Endothelial cell of umbilical vein (primary cell): ENCODE results near the gene STARD3NL. TPM values are rescaled to one million over a fixed set of nuclear protein-coding genes. Genes with fewer than 3 reads are reported as not detected.

Experiments used
- BruUV-seq: library from RNA; stranded (reverse); fragments of 400-500 nt; replicated peaks from 2 replicates; lab custom pipeline; 2021; lab: Mats Ljungman, UMichigan
- CTCF ChIA-PET: fragments of 300-600, 350-600 bp; sonication (Branson Sonifier 250); formaldehyde crosslinking; loops from one replicate; lab custom pipeline; 2021; ENCODE audit warnings: antibody characterized with exemption, inconsistent platforms; lab: Charles Lee
- POLR2A ChIA-PET: fragments of 300-600, 350-600 bp; sonication (Branson Sonifier 250); formaldehyde crosslinking; loops from one replicate; lab custom pipeline; 2021; ENCODE audit warnings: antibody characterized with exemption, inconsistent platforms; lab: Charles Lee
- DNase-seq: peaks from one replicate; pipeline ENCODE4 v3.0.0-alpha.2; 2011; ENCODE audit warnings: low read depth, low spot score
- FAIRE-seq: peaks from 2 replicates; lab custom pipeline; 2011; peaks lifted over from hg19 to GRCh38; lab: Jason Lieb, UNC
- H2AFZ ChIP-seq: 2 replicates; pipeline ENCODE4 v1.6.0; 2012; ENCODE audit warnings: low read depth, low read length, control low read depth, inconsistent platforms
- H3K27ac ChIP-seq: 2 replicates; pipeline ENCODE4 v1.5.1; 2011; ENCODE audit warnings: low read depth, mild to moderate bottlenecking, control low read depth, low read length, moderate library complexity; ENCODE audit not compliant: insufficient read depth
- H3K27me3 ChIP-seq, 2 experiments: 2 replicates each; pipeline versions ENCODE4 v1.6.0 to v1.6.1; 2011; ENCODE audit warnings: low read length in 2 of 2, mixed read lengths in 1 of 2; ENCODE audit not compliant: control insufficient read depth in 2 of 2, insufficient read depth in 2 of 2
- H3K36me3 ChIP-seq, 2 experiments: 2 replicates in 1 of 2; 3 replicates in 1 of 2; pipeline ENCODE4 v1.5.1; 2011; ENCODE audit warnings: low read length in 2 of 2, mild to moderate bottlenecking in 1 of 2, moderate library complexity in 1 of 2; ENCODE audit not compliant: control insufficient read depth in 2 of 2, insufficient read depth in 2 of 2; ENCODE audit errors: extremely low read depth in 1 of 2
- H3K4me1 ChIP-seq: 3 replicates; pipeline ENCODE4 v1.5.1; 2011; ENCODE audit warnings: mild to moderate bottlenecking, low read length; ENCODE audit not compliant: control insufficient read depth, insufficient read depth; ENCODE audit errors: extremely low read depth
- H3K4me2 ChIP-seq: 2 replicates; pipeline ENCODE4 v1.6.1; 2011; ENCODE audit warnings: low read length, control low read depth, mixed read lengths; ENCODE audit not compliant: insufficient read depth
- H3K4me3 ChIP-seq, 3 experiments: fragments of 200-600 bp in 1 of 3; sonication (generic), shearing (Covaris generic) in 1 of 3; replicated peaks in 1 of 3; 2 replicates each; pipeline ENCODE4 v1.5.1; 2011 to 2016; ENCODE audit warnings: control low read depth in 3 of 3, low read length in 3 of 3, mild to moderate bottlenecking in 2 of 3, inconsistent platforms in 1 of 3, low read depth in 1 of 3, moderate library complexity in 1 of 3; ENCODE audit not compliant: insufficient read depth in 1 of 3
- H3K79me2 ChIP-seq: 2 replicates; pipeline ENCODE4 v1.6.0; 2012; ENCODE audit warnings: low read length, inconsistent platforms; ENCODE audit not compliant: control insufficient read depth, insufficient read depth
- H3K9ac ChIP-seq: replicated peaks from 2 replicates; pipeline ENCODE3; 2011; ENCODE audit warnings: low read length, control low read depth; ENCODE audit not compliant: insufficient read depth; ENCODE audit errors: extremely low read depth
- H3K9me1 ChIP-seq: replicated peaks from 3 replicates; pipeline ENCODE4 v1.6.0; 2011; ENCODE audit warnings: mild to moderate bottlenecking, low read length; ENCODE audit not compliant: control insufficient read depth, insufficient read depth; ENCODE audit errors: extremely low read depth
- H3K9me3 ChIP-seq: replicated peaks from 2 replicates; pipeline ENCODE4 v1.5.1; 2012; ENCODE audit warnings: low read length, inconsistent platforms; ENCODE audit not compliant: control insufficient read depth, insufficient read depth
- H4K20me1 ChIP-seq: replicated peaks from 2 replicates; pipeline ENCODE3; 2011; ENCODE audit warnings: mild to moderate bottlenecking, low read length; ENCODE audit not compliant: control insufficient read depth, insufficient read depth; ENCODE audit errors: extremely low read depth
- CTCF ChIP-seq, 2 donors: IDR thresholded peaks; 1 replicate in 1 of 2; 2 replicates in 1 of 2; pipeline ENCODE4 v1.5.1; 2011; ENCODE audit warnings: low read length in 2 of 2, mild to moderate bottlenecking in 2 of 2, moderate library complexity in 2 of 2, control low read depth in 1 of 2, inconsistent platforms in 1 of 2, low read depth in 1 of 2; ENCODE audit not compliant: insufficient read depth in 1 of 2; ENCODE audit errors: extremely low read depth in 1 of 2
- EZH2 ChIP-seq: IDR thresholded peaks from 2 replicates; pipeline ENCODE4 v1.6.1; 2012; ENCODE audit warnings: borderline replicate concordance, low read depth, mild to moderate bottlenecking, moderate library complexity, low read length, inconsistent platforms; ENCODE audit not compliant: severe bottlenecking
- FOS ChIP-seq: IDR thresholded peaks from 2 replicates; pipeline ENCODE4 v1.6.1; 2011; ENCODE audit warnings: mild to moderate bottlenecking, low read length, moderate library complexity, borderline replicate concordance; ENCODE audit not compliant: insufficient read depth
- GATA2 ChIP-seq: IDR thresholded peaks from 2 replicates; pipeline ENCODE4 v1.7.0; 2011; ENCODE audit warnings: low read depth, mild to moderate bottlenecking, moderate library complexity, mixed read lengths, low read length; ENCODE audit not compliant: insufficient read length, insufficient read depth
- JUN ChIP-seq: IDR thresholded peaks from 2 replicates; pipeline ENCODE4 v1.6.1; 2011; ENCODE audit warnings: borderline replicate concordance, low read depth; ENCODE audit not compliant: insufficient read length, insufficient read depth
- MAX ChIP-seq: IDR thresholded peaks from 2 replicates; pipeline ENCODE4 v1.6.1; 2011; ENCODE audit not compliant: insufficient read depth, insufficient read length
- MYC ChIP-seq: IDR thresholded peaks from one replicate; pipeline ENCODE4 v1.6.1; 2011; ENCODE audit warnings: mild to moderate bottlenecking, low read depth, low read length
- POLR2A ChIP-seq: IDR thresholded peaks from 2 replicates; pipeline ENCODE4 v1.6.1; 2012; ENCODE audit warnings: low read depth, mild to moderate bottlenecking, control low read depth, low read length
- POLR2AphosphoS5 ChIP-seq: IDR thresholded peaks from 2 replicates; pipeline ENCODE4 v1.6.1; 2012; ENCODE audit warnings: low read depth, mild to moderate bottlenecking, control low read depth, low read length, moderate library complexity; ENCODE audit not compliant: insufficient read depth
- dilution Hi-C: fragments of 300-500 bp; cut with MboI; formaldehyde crosslinking; loops from one replicate; pipeline ENCODE4 v1.15.0; 2019; ENCODE audit warnings: low sequenced_read_pairs; ENCODE audit not compliant: extremely low pct_ligation_motif_present
- intact Hi-C: fragments of 100-400 bp; cut with micrococcal nuclease; formaldehyde crosslinking; loops from one replicate; pipeline ENCODE4 v1.10.0; 2022
- polyA plus RNA-seq, 4 experiments: library from polyadenylated mRNA; depleted of rRNA in 3 of 4; stranded (reverse) in 3 of 4; unstranded in 1 of 4; fragments of >200 nt; gene quantifications; 2 replicates each; pipeline versions ENCODE4 v1.2.1 to v1.2.3, GENCODE V29; 2011 to 2012; ENCODE audit warnings: missing spikeins in 1 of 4
- total RNA-seq: library from RNA; stranded (reverse); gene quantifications from 2 replicates; pipeline ENCODE4 v1.2.3, GENCODE V29; 2021

Gene STARD3NL
- total and polyA plus RNA-seq, 2 donors (not counting 3 experiments of a cell fraction or from before 2014, with no cell fraction given) = 52.8 to 73.6 TPM

GRCh38 chr7:38199154-38199553, 21.1 kb downstream of the STARD3NL start:
- H4K20me1 ChIP-seq = peaks cover 3% of the 10 kb centered on the region
- no peak overlapping the region for H3K27ac ChIP-seq
- no peaks in the 10 kb centered on the region for H3K36me3 ChIP-seq
- H3K9ac ChIP-seq = no peak overlapping the region
- H3K9me3 ChIP-seq = no peaks in the 10 kb centered on the region
- intact Hi-C loops (no loop called here), dilution Hi-C loops (no loop called here)
- no peak for DNase-seq
- BruUV-seq = no TSS peak
- H3K4me2 ChIP-seq = no peak overlapping the region
- H3K4me3 ChIP-seq = no peak overlapping the region
- POLR2A ChIA-PET = interaction anchor here (0.6 kb wide), 1 partner anchor 1247 kb away, joined by 7 read pairs; no protein-coding TSS in a partner anchor
- no peaks in the 10 kb centered on the region for H3K9me1 ChIP-seq
- peaks cover 30% of the 10 kb centered on the region for H3K4me1 ChIP-seq
- TF ChIP-seq EZH2 (no peak), MYC (no peak), MAX (no peak), JUN (no peak)
- peaks cover 58% of the 10 kb centered on the region for H3K79me2 ChIP-seq
- no peak overlapping the region for H2AFZ ChIP-seq
- no peaks in the 10 kb centered on the region for H3K27me3 ChIP-seq
- CTCF ChIA-PET = interaction anchor here (0.7 to 5.2 kb wide), 3 partner anchors 16 to 136 kb away, joined by 3 to 123 read pairs (median 5); no protein-coding TSS in a partner anchor
- FAIRE-seq = no peak

GRCh38 chr7:38199782-38200181, 21.7 kb downstream of the STARD3NL start:
- no peak overlapping the region for H3K4me3 ChIP-seq
- DNase-seq (no peak), FAIRE-seq (no peak)
- no peaks in the 10 kb centered on the region for H3K9me3 ChIP-seq
- H3K9me1 ChIP-seq = no peaks in the 10 kb centered on the region
- H3K4me2 ChIP-seq = no peak overlapping the region
- TF ChIP-seq EZH2 (no peak), MYC (no peak), JUN (no peak), POLR2AphosphoS5 (no peak), CTCF (IDR thresholded peaks at IDR 0.05; ENCODE audit: extremely low read depth in 1 of 2, insufficient read depth in 1 of 2, low read depth in 1 of 2, low read length in 2 of 2) (no peak), POLR2A (no peak), GATA2 (no peak), MAX (no peak), FOS (no peak)
- intact Hi-C loops = no loop called here
- BruUV-seq = no TSS peak
- dilution Hi-C loops = no loop called here
- ChIA-PET POLR2A (no interaction called here), CTCF (interaction anchor here (2.6 to 5.2 kb wide), 2 partner anchors 16 kb away, joined by 21 to 123 read pairs; no protein-coding TSS in a partner anchor)
- no peak overlapping the region for H3K27ac ChIP-seq
- H3K27me3 ChIP-seq = no peaks in the 10 kb centered on the region
- H2AFZ ChIP-seq = no peak overlapping the region
- H3K9ac ChIP-seq = no peak overlapping the region
- H3K4me1 ChIP-seq = peaks cover 30% of the 10 kb centered on the region
- peaks cover 3% of the 10 kb centered on the region for H4K20me1 ChIP-seq
- peaks cover 56% of the 10 kb centered on the region for H3K79me2 ChIP-seq
- no peaks in the 10 kb centered on the region for H3K36me3 ChIP-seq
